IPS DF 4.7 (cell line): ENCODE data around the gene FBXW2.
A peak's percentile ranks its signal among the peaks of the same experiment; 100 is the strongest.

Experiments
- DNase-seq: peaks from one replicate; pipeline ENCODE4 v3.0.0-alpha.2; 2013; ENCODE audit warnings: low spot score; ENCODE audit errors: extremely low read depth

FBXW2 gene

DNA sequence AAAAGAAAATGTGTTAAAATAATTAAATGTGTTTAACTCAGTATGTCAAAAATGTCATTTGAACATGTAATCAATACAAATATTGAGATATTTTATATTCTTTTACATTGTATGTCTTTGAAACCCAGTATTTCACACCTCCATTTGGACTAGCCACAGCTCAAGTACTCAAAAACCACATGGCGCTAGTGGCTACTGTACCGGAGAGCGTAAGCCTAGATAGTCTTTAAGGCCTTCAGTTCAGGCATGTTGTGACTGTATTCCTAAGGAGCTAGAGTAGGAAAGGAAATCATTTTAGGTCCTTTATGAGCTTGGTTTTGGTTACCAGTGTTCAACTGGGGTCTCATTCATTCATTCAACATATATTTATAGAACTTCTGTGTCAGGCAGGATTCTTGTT lies 12.8 kb downstream of the FBXW2 start:
- no peak for DNase-seq

DNA sequence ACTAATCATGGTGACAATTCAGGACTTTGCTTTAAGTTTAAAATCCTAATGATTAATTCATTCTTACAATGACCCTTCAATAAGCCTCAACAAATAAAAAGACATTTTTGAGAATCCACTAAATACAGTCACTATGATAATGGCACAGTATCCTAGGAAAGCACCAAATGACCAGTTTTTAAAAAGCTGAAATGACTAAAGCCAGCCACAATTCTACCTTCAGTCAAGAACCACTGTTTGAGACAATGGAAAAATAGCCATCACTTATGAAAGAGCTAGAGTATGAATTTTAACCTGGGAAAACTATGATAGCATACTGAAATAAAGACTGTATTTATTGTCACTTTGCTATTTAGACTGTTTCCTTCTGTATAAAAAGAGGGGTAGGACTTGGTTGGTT lies 14.0 kb downstream of the FBXW2 start:
- no peak for DNase-seq

DNA sequence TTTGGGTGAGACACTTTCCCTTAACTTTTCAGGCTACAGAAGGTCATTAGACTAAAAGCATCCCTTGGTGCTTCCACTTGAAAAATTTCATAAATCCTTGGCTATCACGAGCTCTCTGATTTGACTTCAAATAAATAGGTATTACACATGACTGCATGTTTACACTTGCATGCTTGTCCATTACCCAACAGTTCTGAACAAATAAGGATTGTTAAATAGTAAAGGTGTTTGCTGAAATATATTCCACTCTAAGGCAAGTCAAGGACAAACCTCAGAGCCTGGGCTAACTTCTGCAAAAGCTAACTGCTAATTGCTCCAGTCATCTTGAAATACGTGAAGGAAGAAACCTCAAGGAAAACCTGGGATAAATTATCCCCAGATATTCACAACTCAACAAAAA lies 14.5 kb downstream of the FBXW2 start:
- no peak for DNase-seq

DNA sequence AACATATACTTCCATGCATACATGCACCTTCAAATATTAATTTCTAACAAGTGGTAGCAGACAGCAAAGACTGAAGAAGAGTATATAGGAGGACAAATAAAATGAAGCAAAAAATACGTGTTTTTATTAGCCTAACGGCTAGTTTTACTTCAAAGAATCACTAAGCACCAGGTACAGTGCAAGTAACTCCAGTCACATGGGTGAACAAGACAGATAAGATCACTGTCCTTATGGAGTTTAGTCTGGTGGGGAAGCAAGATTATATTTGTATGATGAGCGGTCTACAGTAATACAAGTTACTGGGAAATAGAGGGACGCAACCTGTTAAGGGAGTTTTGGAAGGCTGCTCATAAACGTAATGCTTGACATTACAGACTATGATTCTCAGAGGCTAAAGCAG lies 16.0 kb downstream of the FBXW2 start:
- no peak for DNase-seq

DNA sequence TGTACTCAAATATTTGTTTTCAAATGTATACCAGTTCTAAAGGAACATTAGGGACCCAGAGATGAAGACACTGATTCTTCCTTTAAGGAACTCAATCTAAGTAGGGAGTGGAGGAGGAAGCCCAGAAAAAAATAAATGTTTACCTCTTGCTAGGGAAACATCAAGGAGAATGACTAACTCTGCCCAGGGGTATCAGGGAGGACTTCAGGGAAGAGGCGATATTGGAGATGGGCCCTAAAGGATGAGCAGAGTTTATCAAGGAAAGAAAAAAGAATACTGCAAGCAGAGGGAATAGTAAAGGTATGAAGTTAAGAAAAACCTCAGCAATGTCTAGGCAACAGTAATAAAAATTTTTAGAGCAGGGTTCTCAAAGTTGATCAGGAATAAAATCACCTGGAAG lies 16.4 kb downstream of the FBXW2 start:
- no peak for DNase-seq

DNA sequence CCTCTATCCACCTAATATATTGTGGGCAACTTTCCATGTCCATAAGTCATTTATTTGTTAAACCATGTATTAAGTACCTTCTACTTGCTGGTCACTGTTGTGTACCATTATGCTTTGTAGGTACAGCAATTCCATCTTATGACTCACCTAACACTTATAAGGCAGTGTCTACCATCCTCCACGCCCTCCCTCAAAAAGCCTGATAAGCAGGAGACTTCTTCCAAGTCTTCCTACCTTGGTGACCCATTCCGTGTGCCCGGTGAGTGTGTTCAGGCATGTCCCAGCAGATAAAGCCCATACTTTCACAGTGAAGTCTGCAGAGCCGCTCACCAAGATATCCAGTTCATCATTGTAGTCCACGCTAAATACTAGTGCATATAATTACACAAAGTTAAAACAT lies 17.4 kb downstream of the FBXW2 start:
- DNase-seq = no peak

DNA sequence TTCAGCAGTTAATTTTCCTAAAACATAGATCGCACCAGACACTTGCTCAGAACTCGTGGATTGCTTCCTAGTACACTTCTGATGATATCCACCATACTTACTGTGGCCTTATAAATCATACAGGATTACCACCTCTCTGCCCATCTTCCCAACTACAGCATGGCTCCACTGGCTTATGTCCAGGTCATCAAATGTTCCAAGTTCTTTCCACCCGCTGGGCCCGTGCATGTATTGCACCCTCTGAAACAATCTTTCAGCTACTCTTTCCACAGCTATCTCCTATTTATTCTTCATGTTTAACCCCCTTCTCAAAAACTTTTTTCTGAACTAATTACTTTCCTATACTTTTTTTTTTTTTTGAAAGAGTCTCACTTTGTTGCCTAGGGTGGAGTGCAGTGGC lies 18.5 kb downstream of the FBXW2 start:
- no peak for DNase-seq

DNA sequence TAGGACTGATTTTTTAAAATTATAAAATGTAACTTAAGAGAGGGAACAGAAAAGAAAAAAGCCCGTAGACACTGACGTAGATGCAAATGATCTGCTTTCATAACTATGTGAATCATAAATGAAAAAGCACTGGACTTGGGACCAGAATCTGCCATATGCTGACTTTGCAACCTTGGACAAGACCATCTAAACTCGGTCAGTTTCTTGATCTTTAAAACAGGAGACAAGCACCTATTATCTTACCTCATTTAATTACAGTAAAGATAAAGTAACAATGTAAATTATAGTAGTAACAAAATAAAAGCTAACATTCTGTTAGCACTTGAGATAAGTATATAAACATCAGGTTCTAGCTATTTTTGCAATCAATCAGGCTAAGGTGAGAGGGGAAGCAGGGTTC lies 20.0 kb downstream of the FBXW2 start:
- no peak for DNase-seq

DNA sequence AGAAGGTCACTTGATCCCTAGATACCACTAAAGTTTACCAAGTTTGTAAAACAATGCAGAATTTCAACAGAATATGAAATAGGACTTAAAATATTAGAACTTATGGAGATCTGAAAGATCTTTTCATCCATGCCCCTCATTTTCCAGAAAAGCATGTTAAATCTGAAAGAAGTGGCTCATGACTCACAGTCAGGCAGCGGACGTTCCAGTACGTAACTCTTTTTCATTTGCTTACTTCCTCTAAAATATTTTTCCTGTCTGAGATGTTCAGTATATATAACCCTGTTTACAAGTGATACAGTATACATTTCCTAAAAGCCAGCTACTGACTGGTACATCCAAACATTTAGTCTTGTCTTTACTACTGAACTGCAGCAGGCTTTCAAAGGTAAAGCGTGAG lies 22.3 kb downstream of the FBXW2 start:
- DNase-seq = no peak

DNA sequence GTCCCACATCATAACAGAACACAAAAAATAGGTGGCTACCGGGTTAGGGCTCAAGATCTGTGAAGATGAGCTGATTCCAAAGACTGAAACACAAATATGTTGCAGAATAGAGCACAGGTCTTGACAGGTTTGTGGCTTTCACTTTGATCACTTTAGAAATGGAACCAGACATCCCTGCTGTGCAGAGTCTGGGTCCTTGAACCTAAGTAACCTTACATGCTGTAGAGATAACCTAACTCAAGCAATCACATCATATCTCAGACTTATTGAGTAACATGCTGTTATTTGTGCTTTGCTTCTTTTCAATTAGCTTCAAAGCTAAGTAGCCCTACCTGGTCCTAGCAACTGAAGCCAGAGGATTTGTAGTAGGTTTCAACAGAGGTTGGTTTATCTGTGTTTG lies 24.3 kb downstream of the FBXW2 start:
- no peak for DNase-seq

DNA sequence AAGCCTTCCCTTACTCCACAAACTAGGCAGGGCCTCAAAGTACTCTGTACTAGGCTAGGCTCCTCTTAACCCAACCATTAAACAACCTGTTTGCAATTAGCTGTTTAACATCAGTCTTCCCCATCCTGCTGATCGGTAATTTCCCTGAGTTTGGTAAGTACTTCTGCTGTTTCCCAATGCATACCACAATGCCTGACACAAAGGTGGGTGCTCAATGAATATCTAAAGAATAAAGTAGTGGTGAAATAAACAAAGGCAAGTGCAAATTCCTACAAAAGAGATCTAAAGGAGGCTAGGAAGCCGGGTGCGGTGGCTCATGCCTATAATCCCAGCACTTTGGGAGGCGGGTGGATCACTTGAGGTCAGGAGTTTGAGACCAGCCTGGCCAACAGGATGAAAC lies 25.0 kb downstream of the FBXW2 start:
- peak; percentile 38 for DNase-seq

DNA sequence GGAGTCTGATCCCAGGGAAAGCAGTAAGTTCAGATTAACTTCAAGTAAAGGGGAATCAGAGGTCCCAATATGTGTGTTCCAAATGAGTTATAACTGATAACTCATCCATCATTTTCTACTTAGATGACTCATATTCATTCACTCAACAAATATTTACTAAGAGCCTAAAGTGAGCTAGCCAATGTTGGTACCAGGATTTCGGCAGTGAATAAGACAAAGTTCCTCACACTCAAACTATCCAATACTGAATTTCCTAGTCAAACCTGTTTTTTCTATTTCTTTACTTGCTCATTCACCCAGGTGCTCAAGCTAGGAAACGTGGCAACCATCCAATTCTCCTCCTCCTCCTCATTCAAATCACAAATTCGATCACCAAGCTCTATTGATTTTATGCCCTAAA lies 25.8 kb downstream of the FBXW2 start:
- DNase-seq = no peak

DNA sequence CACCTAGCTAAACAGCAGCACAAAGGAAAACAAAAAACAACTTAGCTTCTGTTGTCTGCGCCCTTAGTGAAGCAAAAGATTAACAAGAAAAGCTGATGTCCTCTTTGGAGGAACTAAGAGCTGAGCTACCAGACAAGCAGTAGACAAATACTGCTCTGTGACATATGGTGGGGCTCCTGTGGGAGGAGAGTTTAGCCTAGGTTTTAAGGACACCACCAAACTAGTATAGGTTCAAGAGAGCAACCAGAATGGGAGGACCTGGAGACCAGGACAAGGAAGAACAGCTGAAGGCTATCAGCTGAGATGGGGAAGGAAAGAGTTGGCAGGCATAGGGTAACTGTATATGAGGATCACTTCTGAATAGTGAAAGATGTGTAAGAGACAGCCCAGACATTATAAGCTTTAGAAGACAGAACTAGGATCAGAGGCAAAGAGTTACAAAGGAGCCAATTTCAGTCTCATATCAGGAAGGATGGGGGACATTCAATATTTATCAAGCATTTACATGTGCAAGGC lies 27.2 kb downstream of the FBXW2 start:
- no peak for DNase-seq

DNA sequence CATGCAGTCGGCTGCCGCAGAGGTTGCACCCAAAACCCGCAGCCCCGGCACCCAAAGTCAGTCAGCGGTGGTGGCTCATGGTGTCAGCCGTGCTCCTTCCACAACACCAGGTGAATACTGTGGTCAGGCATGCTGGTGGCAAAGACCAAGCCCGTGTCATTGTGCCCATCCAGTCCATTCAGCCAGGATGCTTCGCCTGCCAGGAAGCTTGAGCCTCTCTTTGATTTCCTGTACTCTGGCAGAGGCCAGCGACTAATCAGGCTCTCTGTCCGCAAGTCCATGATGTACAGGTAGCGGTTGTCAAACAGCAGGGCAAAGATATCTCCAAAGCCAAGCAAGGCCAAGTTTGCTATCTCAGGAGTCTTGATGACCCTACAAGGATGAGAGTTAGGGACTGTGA lies 28.7 kb downstream of the FBXW2 start:
- DNase-seq = no peak

DNA sequence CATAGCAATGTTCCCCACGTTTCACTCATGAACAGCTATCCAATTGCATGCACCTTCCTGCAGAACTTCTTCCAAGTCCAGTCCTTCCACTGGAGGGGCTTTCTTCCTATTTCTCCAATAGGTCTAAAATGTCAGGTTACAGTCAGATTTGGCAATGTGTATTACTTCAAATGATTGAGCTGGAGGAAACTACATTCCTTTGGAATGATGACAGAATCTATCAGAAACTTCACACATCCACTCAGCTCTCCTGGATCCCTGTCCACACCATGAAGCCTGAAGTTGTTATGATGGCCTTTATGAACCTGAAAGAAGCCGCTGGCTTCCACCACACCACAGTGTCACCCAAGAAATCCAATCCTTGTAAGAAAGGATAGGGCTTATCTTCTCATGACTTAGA lies 32.2 kb downstream of the FBXW2 start:
- DNase-seq = no peak

DNA sequence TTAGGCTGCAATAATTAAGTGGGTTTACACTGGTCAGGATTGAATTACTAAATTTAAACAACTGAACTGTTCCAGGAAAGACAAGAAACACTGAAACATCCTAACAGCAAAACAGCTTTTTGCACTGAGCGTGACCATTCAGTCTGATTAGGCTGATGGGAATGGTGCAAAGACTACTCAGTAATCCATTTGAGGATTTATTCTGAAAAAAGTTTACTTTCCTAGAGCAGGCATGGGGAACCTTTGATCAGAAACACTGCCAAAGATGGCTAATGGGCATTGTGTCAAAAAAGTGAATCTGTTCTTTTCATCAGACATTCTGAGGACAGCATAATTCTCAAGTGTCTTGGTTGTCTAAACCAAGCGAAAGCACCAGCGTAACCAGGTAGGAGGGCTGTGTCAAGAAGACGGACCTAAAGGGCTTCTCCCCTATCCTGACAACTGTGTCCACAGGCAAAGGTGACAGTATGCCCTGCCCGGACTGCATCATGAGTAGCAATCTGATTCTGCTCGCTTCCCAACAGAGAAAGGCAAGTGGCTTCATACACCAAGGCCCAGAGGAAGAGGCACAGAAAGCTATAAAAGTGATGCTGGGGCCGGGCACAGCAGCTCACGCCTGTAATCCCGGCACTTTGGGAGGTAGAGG lies 33.3 kb downstream of the FBXW2 start:
- DNase-seq = no peak

DNA sequence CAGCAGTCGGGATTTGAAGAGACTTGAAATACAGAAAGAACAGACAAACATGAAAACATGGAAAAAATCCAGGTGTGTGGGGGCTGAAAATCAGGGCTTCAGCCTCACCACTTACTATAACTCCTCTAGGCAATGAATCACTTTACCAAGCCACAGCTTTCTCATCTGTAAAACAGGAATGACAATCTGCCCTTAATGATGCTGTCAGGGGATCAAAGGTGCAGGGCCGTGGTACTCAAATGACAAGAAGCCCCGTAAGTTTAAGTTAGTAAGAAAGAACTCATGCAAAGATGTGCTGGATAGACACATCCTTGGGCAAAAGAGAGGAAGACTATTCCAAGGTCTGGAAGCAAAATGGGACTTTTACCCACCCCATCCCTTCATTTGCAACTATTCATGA lies 34.7 kb downstream of the FBXW2 start:
- no peak for DNase-seq

DNA sequence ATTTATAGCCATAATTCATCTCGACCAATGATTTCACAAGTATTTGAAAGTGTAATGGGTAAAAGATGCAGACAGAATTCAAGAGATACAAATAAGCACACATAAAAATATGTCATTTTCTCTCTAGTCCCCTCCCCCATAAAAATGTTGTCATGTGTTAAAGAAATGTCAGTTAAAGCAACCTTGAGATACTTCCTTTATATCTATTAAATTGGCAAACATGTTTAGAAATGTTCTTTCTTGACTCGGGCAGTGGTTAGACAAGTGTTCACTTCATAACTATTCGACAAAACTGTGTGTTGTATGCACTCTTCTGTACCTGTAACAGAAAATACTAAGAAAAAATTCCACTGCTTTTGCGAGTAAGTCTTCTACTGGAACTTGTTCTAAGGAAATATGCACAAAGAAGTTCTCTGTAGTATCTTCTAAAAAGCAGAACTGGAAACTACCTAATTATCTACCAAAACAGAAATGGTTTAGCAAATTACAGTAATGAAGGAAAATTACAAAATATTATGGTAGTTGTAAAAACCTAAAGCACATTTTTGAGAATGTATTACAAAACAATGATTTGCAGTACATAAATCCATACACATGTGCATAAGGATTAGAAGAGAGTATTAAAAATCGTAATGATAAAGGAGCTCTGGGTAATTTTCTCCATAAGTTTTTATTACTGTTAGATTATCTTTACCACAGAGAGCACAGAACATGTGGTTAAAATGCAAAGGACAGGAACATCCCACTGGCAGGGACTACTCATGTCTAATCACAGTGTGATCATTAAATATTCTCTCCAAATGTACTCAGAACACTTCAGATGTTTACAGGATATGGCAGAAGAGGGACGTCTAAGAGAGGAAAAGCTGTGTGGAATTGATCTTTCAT lies 35.9 kb downstream of the FBXW2 start:
- no peak for DNase-seq

DNA sequence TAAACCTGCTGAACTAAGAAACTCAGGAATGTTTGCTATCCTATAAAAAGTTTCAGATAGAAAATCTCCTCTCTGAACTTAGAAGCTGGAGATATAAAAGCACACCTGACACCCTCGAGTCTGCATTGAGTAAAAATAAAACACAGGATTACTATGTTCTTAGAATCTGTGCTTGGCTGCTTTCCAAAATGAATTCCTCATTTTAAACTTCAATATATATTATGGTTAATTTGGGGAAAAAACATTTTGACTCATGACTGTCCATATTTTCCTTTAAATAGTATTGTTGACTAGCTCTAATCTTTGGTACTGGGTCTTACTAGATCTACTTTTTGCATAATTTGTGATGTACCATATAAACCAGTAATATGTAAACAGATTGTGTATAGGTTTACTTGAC lies 36.7 kb downstream of the FBXW2 start:
- no peak for DNase-seq

DNA sequence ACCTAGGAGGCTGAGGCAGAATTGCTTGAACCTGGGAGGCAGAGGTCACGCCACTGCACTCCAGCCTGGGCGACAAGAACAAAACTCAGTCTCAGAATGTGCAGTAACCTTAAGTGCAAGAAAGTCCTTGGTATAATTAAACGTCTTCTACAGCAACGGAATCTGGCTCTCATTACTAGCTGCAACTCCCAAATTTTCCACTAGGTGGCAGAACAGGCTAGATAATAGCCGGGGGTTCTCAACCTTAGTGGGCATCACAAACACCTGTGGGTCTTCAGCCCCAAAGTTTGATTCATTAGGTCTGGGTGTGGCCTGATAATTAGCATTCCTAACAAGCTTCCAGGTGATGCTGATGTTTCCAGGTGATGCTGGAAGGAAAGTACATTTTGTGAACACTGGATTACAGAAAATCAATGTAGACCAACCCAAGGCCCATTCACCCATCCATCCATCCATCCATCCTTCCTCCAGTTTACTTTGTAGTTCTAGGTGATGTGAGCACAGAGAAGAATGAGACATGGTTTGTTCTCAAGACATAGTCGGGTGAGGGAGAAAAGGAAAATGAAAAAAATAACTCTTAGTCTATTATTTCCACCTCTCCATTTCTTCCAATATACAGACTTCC lies 37.3 kb downstream of the FBXW2 start:
- DNase-seq = peak; percentile 19

DNA sequence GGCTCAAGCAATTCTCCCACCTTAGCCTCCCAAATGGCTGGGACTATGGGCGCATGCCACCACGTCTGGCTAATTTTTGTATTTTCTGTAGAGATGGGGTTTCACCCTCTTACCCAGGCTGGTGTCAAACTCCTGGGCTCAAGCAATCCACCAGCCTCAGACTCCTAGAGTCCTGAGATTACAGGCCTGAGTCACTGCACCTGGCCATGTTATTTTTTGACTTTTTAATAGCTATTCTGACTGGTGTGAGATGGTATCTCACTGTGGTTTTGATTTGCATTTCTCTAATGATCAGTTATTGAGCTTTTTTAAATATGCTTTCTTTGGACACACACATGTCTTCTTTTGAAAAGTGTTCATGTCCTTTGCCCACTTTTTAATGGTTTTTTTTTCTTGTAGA lies 38.2 kb downstream of the FBXW2 start:
- no peak for DNase-seq

DNA sequence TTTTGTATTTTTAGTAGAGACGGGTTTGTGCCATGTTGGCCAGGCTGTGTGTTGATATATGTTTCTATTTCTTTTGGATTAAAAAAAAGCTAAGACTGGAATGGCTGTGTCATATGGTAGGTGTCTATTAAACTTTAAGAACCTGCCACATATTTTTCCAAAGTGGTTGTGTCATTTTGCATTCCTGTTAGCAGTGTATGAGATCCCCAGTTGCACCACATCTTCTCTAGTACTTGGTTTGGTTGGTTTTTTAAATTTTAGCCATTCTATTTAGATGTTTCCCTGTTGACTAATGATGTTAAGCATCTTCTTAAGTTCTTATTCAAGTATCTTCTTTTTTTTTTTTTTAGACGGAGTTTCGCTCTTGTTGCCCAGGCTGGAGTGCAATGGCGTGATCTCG lies 42.8 kb downstream of the FBXW2 start:
- DNase-seq = no peak
